ENCODE measurements around the gene AKT3. TPM values are rescaled to one million over a fixed set of nuclear protein-coding genes. Genes with fewer than 3 reads are reported as not detected.

AKT3 gene
- total and polyA plus RNA-seq, 2 experiments from 2014 or later = 3.5 to 23.4 TPM

GRCh38 chr1:243758647-243759046 lies 91.4 kb downstream of the AKT3 start:
- no peak overlapping the region for H3K4me3 ChIP-seq
- H3K4me1 ChIP-seq (ENCODE audit: low read depth) = no peaks in the 10 kb centered on the region
- H3K27ac ChIP-seq = no peak overlapping the region
- H3K27me3 ChIP-seq = no peaks in the 10 kb centered on the region
- H3K9me3 ChIP-seq (ENCODE audit: low read depth) = no peaks in the 10 kb centered on the region
- TF ChIP-seq CTCF (IDR thresholded peaks at IDR 0.05; ENCODE audit: low read depth, low read length) = no peak
- DNase-seq (ENCODE audit: low read depth in 1 of 2, low spot score in 1 of 2) = no peak
- H3K36me3 ChIP-seq = no peaks in the 10 kb centered on the region

GRCh38 chr1:243756529-243756928 lies 93.5 kb downstream of the AKT3 start:
- H3K4me1 ChIP-seq (ENCODE audit: low read depth) = no peaks in the 10 kb centered on the region

GRCh38 chr1:243754348-243754747 lies 95.7 kb downstream of the AKT3 start:
- TF ChIP-seq CTCF (IDR thresholded peaks at IDR 0.05; ENCODE audit: low read depth, low read length) = no peak
- no peak overlapping the region for H3K27ac ChIP-seq
- no peaks in the 10 kb centered on the region for H3K27me3 ChIP-seq
- DNase-seq (ENCODE audit: low read depth in 1 of 2, low spot score in 1 of 2) = no peak
- H3K4me1 ChIP-seq (ENCODE audit: low read depth) = no peaks in the 10 kb centered on the region
- H3K4me3 ChIP-seq = no peak overlapping the region
- H3K9me3 ChIP-seq (ENCODE audit: low read depth) = no peaks in the 10 kb centered on the region
- H3K36me3 ChIP-seq = no peaks in the 10 kb centered on the region

More at GRCh38 chr1:243756529-243756928, 93.5 kb downstream of the AKT3 start:
- no peak for DNase-seq (ENCODE audit: low read depth in 1 of 2, low spot score in 1 of 2)
- TF ChIP-seq CTCF (IDR thresholded peaks at IDR 0.05; ENCODE audit: low read depth, low read length) = no peak
- Histone ChIP-seq H3K4me3 (no peak overlapping the region), H3K36me3 (no peaks in the 10 kb centered on the region), H3K27ac (no peak overlapping the region), H3K27me3 (no peaks in the 10 kb centered on the region), H3K9me3 (ENCODE audit: low read depth) (no peaks in the 10 kb centered on the region)

- H3K27me3 ChIP-seq = no peaks in the 10 kb centered on the region
- H3K36me3 ChIP-seq = no peaks in the 10 kb centered on the region
- no peak for DNase-seq (ENCODE audit: low read depth in 1 of 2, low spot score in 1 of 2)
- no peak overlapping the region for H3K4me3 ChIP-seq
- TF ChIP-seq CTCF (IDR thresholded peaks at IDR 0.05; ENCODE audit: low read depth, low read length) = no peak
- H3K9me3 ChIP-seq (ENCODE audit: low read depth) = no peaks in the 10 kb centered on the region
- H3K27ac ChIP-seq = no peak overlapping the region
- H3K4me1 ChIP-seq (ENCODE audit: low read depth) = no peaks in the 10 kb centered on the region
Observed at GRCh38 chr1:243751506-243751905, 98.5 kb downstream of the AKT3 start.

GRCh38 chr1:243748706-243749283 lies 101.2 kb downstream of the AKT3 start:
- TF ChIP-seq CTCF (IDR thresholded peaks at IDR 0.05; ENCODE audit: low read depth, low read length) = peak; percentile 77
- peak; percentile 78 to 90 for DNase-seq (ENCODE audit: low read depth in 1 of 2, low spot score in 1 of 2)
- H3K9me3 ChIP-seq (ENCODE audit: low read depth) = no peaks in the 10 kb centered on the region
- no peaks in the 10 kb centered on the region for H3K27me3 ChIP-seq
- no peaks in the 10 kb centered on the region for H3K4me1 ChIP-seq (ENCODE audit: low read depth)
- no peak overlapping the region for H3K4me3 ChIP-seq
- H3K36me3 ChIP-seq = no peaks in the 10 kb centered on the region
- no peak overlapping the region for H3K27ac ChIP-seq

Measured in cardiac muscle cell (in vitro differentiated cells and primary cell).